NB4 (cell line): ENCODE results near the gene BNC2.

Experiments used
- DNase-seq: peaks from one replicate; pipeline ENCODE4 v3.0.0; 2010; ENCODE audit warnings: low read depth
- H3K4me3 ChIP-seq: one replicate; pipeline ENCODE4 v1.5.1; 2011; ENCODE audit warnings: mild to moderate bottlenecking, low read depth, low read length, moderate library complexity
- CTCF ChIP-seq: IDR thresholded peaks from one replicate; pipeline ENCODE4 v1.5.1; 2012; ENCODE audit warnings: low read depth, low read length
- MAX ChIP-seq: IDR thresholded peaks from 2 replicates; pipeline ENCODE4 v1.6.1; 2011; ENCODE audit warnings: low read depth, low read length
- MYC ChIP-seq: IDR thresholded peaks from 2 replicates; pipeline ENCODE4 v1.6.1; 2011; ENCODE audit warnings: low read depth, low read length
- POLR2A ChIP-seq: IDR thresholded peaks from 2 replicates; pipeline ENCODE4 v1.6.1; 2011; ENCODE audit warnings: mild to moderate bottlenecking; ENCODE audit not compliant: insufficient read length; ENCODE audit errors: extremely low read depth

Gene BNC2

GRCh38 chr9:16664211-16664610 lies 206.3 kb downstream of the BNC2 start:
- no peak overlapping the region for H3K4me3 ChIP-seq
- TF ChIP-seq POLR2A (no peak), CTCF (no peak), MYC (no peak), MAX (no peak)
- DNase-seq: no peak

- no peak for TF ChIP-seq POLR2A
- no peak for TF ChIP-seq CTCF
- no peak for TF ChIP-seq MAX
- no peak for TF ChIP-seq MYC
- H3K4me3 ChIP-seq: no peak overlapping the region
- no peak for DNase-seq
Observed at GRCh38 chr9:16661816-16662215, 208.7 kb downstream of the BNC2 start.

GRCh38 chr9:16659096-16659495 lies 211.4 kb downstream of the BNC2 start:
- no peak for TF ChIP-seq CTCF
- no peak for TF ChIP-seq MYC
- TF ChIP-seq MAX: no peak
- no peak for TF ChIP-seq POLR2A
- DNase-seq: no peak
- H3K4me3 ChIP-seq: no peak overlapping the region

GRCh38 chr9:16656432-16657169 lies 213.9 kb downstream of the BNC2 start:
- DNase-seq: peak; percentile 21
- TF ChIP-seq MAX: no peak
- TF ChIP-seq MYC: no peak
- no peak for TF ChIP-seq POLR2A
- no peak for TF ChIP-seq CTCF
- no peak overlapping the region for H3K4me3 ChIP-seq

- TF ChIP-seq MYC (no peak), MAX (no peak), POLR2A (no peak), CTCF (no peak)
- DNase-seq: no peak
- H3K4me3 ChIP-seq: no peak overlapping the region
Observed at GRCh38 chr9:16654596-16655126, 215.8 kb downstream of the BNC2 start.
